CD4-positive, alpha-beta T cell treated with Interleukin-6 for 4 hours (primary cell): ENCODE results near the gene TAF1C.
"Not testable (repeated sequence)": the region's sequence is repeated elsewhere in the genome, so short reads cannot be mapped to it uniquely, and the experiment has no call there.

Experiments
- DNase-seq: peaks from one replicate; pipeline ENCODE4 v3.0.0-alpha.2; 2020; ENCODE audit warnings: mixed read lengths

The TAF1C gene

GRCh38 chr16:84186685-84187437 lies at the start of gene TAF1C:
Gene TAF1C (minus strand): TSS chr16:84187057. CDS start chr16:84184988, 2,069 bp downstream.
- DNase-seq = peak; percentile 93

GRCh38 chr16:84234321-84235241 lies 47.7 kb upstream of the TAF1C start:
- DNase-seq = no peak

- no peak for DNase-seq
Observed at GRCh38 chr16:84233748-84234147, 46.9 kb upstream of the TAF1C start.

GRCh38 chr16:84232969-84233368 lies 46.1 kb upstream of the TAF1C start:
- no peak for DNase-seq

- no peak for DNase-seq
Observed at GRCh38 chr16:84232060-84232459, 45.2 kb upstream of the TAF1C start.

GRCh38 chr16:84229471-84229870 lies 42.6 kb upstream of the TAF1C start:
- DNase-seq = no peak

GRCh38 chr16:84228256-84228838 lies 41.5 kb upstream of the TAF1C start:
- DNase-seq = no peak

GRCh38 chr16:84227548-84227947 lies 40.7 kb upstream of the TAF1C start:
- DNase-seq = no peak

- DNase-seq = no peak
Observed at GRCh38 chr16:84226026-84226425, 39.2 kb upstream of the TAF1C start.

- no peak for DNase-seq
Observed at GRCh38 chr16:84225571-84225970, 38.7 kb upstream of the TAF1C start.

- DNase-seq = no peak
Observed at GRCh38 chr16:84225126-84225525, 38.3 kb upstream of the TAF1C start.

GRCh38 chr16:84224554-84224953 lies 37.7 kb upstream of the TAF1C start:
- DNase-seq = no peak

- no peak for DNase-seq
Observed at GRCh38 chr16:84223456-84223855, 36.6 kb upstream of the TAF1C start.

GRCh38 chr16:84220851-84221250 lies 34.0 kb upstream of the TAF1C start:
- no peak for DNase-seq

- DNase-seq = no peak
Observed at GRCh38 chr16:84218956-84219355, 32.1 kb upstream of the TAF1C start.

- DNase-seq = no peak
Observed at GRCh38 chr16:84218176-84218823, 31.4 kb upstream of the TAF1C start.

GRCh38 chr16:84216144-84216543 lies 29.3 kb upstream of the TAF1C start:
- not testable (repeated sequence) for DNase-seq

- DNase-seq = no peak
Observed at GRCh38 chr16:84215531-84215930, 28.7 kb upstream of the TAF1C start.

GRCh38 chr16:84214451-84215066 lies 27.7 kb upstream of the TAF1C start:
- no peak for DNase-seq

GRCh38 chr16:84212631-84213030 lies 25.8 kb upstream of the TAF1C start:
- DNase-seq = no peak

GRCh38 chr16:84212154-84212553 lies 25.3 kb upstream of the TAF1C start:
- no peak for DNase-seq

GRCh38 chr16:84209989-84210388 lies 23.1 kb upstream of the TAF1C start:
- DNase-seq = no peak

- no peak for DNase-seq
Observed at GRCh38 chr16:84207879-84208278, 21.0 kb upstream of the TAF1C start.
